Activated naive CD8-positive, alpha-beta T cell (primary cell): Measurements from ENCODE around the gene RNLS.

Experiments used
- H3K27ac Mint-ChIP-seq: one replicate; pipeline ENCODE4 v1.8.0; 2021; ENCODE audit warnings: mixed read lengths
- H3K27me3 Mint-ChIP-seq: one replicate; pipeline ENCODE4 v1.8.0; 2021; ENCODE audit warnings: mixed read lengths
- H3K36me3 Mint-ChIP-seq: one replicate; pipeline ENCODE4 v1.8.0; 2021; ENCODE audit warnings: mixed read lengths
- H3K4me1 Mint-ChIP-seq: one replicate; pipeline ENCODE4 v1.8.0; 2021; ENCODE audit warnings: low read depth, mixed read lengths
- H3K4me3 Mint-ChIP-seq: one replicate; pipeline ENCODE4 v1.8.0; 2021; ENCODE audit warnings: mild to moderate bottlenecking, mixed read lengths
- H3K9me3 Mint-ChIP-seq: one replicate; pipeline ENCODE4 v1.8.0; 2021; ENCODE audit warnings: low read depth, mixed read lengths

Gene RNLS

GRCh38 chr10:88537322-88537721 lies 45.8 kb downstream of the RNLS start:
- Mint-ChIP-seq H3K9me3 (no peaks in the 10 kb centered on the region), H3K27ac (no peak overlapping the region), H3K27me3 (no peaks in the 10 kb centered on the region), H3K4me3 (no peak overlapping the region), H3K36me3 (no peaks in the 10 kb centered on the region), H3K4me1 (no peaks in the 10 kb centered on the region)

GRCh38 chr10:88536437-88536836 lies 46.7 kb downstream of the RNLS start:
- H3K4me1 Mint-ChIP-seq: no peaks in the 10 kb centered on the region
- no peaks in the 10 kb centered on the region for H3K27me3 Mint-ChIP-seq
- H3K4me3 Mint-ChIP-seq: no peak overlapping the region
- no peaks in the 10 kb centered on the region for H3K9me3 Mint-ChIP-seq
- H3K27ac Mint-ChIP-seq: no peak overlapping the region
- no peaks in the 10 kb centered on the region for H3K36me3 Mint-ChIP-seq

GRCh38 chr10:88534072-88534665 lies 48.9 kb downstream of the RNLS start:
- no peak overlapping the region for H3K4me3 Mint-ChIP-seq
- H3K27me3 Mint-ChIP-seq: peaks cover 2% of the 10 kb centered on the region
- H3K4me1 Mint-ChIP-seq: no peaks in the 10 kb centered on the region
- H3K9me3 Mint-ChIP-seq: no peaks in the 10 kb centered on the region
- H3K36me3 Mint-ChIP-seq: no peaks in the 10 kb centered on the region
- no peak overlapping the region for H3K27ac Mint-ChIP-seq

GRCh38 chr10:88531392-88532052 lies 51.6 kb downstream of the RNLS start:
- H3K27me3 Mint-ChIP-seq: peaks cover 2% of the 10 kb centered on the region
- H3K9me3 Mint-ChIP-seq: no peaks in the 10 kb centered on the region
- H3K4me3 Mint-ChIP-seq: no peak overlapping the region
- H3K36me3 Mint-ChIP-seq: no peaks in the 10 kb centered on the region
- no peaks in the 10 kb centered on the region for H3K4me1 Mint-ChIP-seq
- H3K27ac Mint-ChIP-seq: no peak overlapping the region

DNA sequence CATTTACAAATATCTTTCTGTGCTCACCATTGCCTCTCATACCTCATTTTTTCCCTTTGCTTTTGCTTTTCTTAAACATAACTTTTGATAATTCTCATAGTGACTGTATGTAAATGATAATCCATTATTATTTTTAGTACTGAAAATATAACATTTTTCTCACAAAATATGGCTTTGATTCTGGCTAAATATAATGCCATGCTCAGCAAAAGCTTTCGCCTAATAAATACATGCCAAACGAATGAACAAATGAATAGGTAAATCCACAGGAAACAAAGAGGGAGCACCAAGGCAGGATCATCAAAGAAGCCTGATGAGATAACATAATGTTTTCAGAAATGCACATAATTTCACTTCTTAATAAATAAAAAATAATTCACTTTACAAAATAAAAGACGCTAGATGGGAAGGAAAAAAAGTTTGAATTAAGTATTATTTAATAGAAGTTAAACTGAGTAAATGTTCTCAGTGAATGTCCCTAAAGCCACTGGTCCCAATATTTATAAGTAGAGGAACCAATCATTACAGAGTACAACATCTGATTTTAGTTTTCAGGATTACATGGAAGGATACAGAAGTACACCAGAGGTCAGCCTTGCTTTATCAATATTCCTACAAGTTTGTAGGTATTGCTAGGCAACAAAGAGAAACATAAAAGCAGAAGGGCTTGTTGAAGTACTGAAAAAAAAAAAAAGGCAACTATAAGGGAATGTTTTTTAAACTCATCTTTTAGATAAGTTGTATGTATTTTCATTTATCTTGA lies 52.3 kb downstream of the RNLS start:
- Mint-ChIP-seq H3K27ac (no peak overlapping the region), H3K4me3 (no peak overlapping the region), H3K9me3 (no peaks in the 10 kb centered on the region), H3K4me1 (no peaks in the 10 kb centered on the region), H3K27me3 (peaks cover 2% of the 10 kb centered on the region), H3K36me3 (no peaks in the 10 kb centered on the region)

GRCh38 chr10:88530093-88530492 lies 53.0 kb downstream of the RNLS start:
- Mint-ChIP-seq H3K4me3 (no peak overlapping the region), H3K27ac (no peak overlapping the region), H3K9me3 (no peaks in the 10 kb centered on the region), H3K4me1 (no peaks in the 10 kb centered on the region), H3K36me3 (no peaks in the 10 kb centered on the region), H3K27me3 (peaks cover 2% of the 10 kb centered on the region)

DNA sequence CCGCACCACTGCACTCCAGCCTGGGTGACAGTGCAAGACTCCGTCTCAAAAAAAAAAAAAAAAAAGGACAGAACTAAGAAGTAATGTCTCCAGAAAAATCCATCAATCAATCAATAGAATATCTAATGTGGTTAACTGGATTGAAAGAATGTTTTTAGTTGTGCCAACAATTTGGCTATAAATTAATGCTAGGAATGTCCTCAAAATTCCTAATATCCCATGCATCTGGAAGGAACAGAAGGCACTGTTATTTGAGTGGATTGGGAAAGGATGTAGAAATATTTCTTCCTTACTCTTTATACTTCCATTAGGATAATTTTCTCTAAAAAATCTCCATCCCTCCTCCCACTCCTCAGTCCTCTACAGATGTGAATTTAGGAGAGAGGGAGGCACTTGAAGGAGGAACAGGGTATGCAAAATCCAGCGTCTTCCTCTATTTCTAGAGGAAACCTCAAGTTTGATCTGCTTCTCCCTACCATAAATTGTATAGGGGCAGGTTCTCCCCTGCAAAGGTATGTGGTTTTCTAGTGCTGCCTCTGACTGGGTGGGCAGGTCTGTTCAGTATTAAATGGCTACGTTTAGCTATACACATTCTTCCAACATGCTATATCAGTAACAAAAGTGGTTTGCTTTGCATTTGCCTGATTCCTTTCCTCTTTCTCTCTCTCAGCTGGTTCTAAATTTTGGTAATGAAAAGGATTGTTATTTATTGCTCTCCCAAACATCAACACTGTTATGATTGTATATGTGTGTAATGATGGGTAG lies 54.1 kb downstream of the RNLS start:
- no peaks in the 10 kb centered on the region for H3K4me1 Mint-ChIP-seq
- peaks cover 2% of the 10 kb centered on the region for H3K27me3 Mint-ChIP-seq
- H3K9me3 Mint-ChIP-seq: no peaks in the 10 kb centered on the region
- H3K4me3 Mint-ChIP-seq: no peak overlapping the region
- H3K27ac Mint-ChIP-seq: no peak overlapping the region
- no peaks in the 10 kb centered on the region for H3K36me3 Mint-ChIP-seq

GRCh38 chr10:88528201-88528600 lies 54.9 kb downstream of the RNLS start:
- H3K27ac Mint-ChIP-seq: no peak overlapping the region
- H3K27me3 Mint-ChIP-seq: peaks cover 2% of the 10 kb centered on the region
- H3K9me3 Mint-ChIP-seq: no peaks in the 10 kb centered on the region
- H3K4me3 Mint-ChIP-seq: no peak overlapping the region
- H3K4me1 Mint-ChIP-seq: no peaks in the 10 kb centered on the region
- no peaks in the 10 kb centered on the region for H3K36me3 Mint-ChIP-seq

GRCh38 chr10:88527245-88527644 lies 55.9 kb downstream of the RNLS start:
- H3K4me1 Mint-ChIP-seq: no peaks in the 10 kb centered on the region
- no peaks in the 10 kb centered on the region for H3K36me3 Mint-ChIP-seq
- no peaks in the 10 kb centered on the region for H3K9me3 Mint-ChIP-seq
- no peak overlapping the region for H3K4me3 Mint-ChIP-seq
- H3K27ac Mint-ChIP-seq: no peak overlapping the region
- H3K27me3 Mint-ChIP-seq: peaks cover 2% of the 10 kb centered on the region

- H3K36me3 Mint-ChIP-seq: no peaks in the 10 kb centered on the region
- H3K9me3 Mint-ChIP-seq: no peaks in the 10 kb centered on the region
- peaks cover 2% of the 10 kb centered on the region for H3K27me3 Mint-ChIP-seq
- H3K4me3 Mint-ChIP-seq: no peak overlapping the region
- no peak overlapping the region for H3K27ac Mint-ChIP-seq
- H3K4me1 Mint-ChIP-seq: no peaks in the 10 kb centered on the region
Measured at GRCh38 chr10:88526501-88527105, 56.5 kb downstream of the RNLS start.

DNA sequence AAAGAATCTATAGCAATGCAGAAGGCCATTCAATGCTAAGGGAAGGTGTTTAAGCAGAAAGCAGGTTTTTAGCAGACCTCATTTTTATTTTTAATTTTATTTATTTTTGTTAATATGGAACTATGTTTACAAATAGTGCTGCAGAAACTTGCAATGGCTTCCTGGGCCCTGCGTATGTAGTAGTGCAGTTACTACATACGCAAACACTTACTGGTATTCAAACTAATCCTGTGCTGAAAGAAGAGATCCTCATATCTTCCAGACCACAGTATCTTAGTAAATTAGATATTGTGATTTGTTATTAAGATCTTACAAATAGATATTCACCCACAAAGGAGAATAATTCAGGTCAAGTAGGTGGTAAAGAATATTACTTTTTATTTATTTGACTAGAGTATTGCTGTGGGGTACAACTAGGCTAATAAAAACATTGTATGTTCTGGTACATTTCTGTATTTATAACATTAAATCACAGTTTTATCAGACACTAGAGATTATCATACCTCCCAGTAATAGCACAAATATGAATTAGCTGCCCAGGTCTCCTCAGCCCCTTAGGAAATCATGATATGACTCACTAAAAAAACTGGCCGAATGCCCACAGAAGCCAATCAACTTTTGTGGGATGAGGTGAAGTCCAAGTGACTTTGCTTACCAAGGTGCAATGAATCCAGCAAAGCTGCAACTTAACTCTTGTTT lies 57.6 kb downstream of the RNLS start:
- H3K27me3 Mint-ChIP-seq: no peaks in the 10 kb centered on the region
- H3K4me3 Mint-ChIP-seq: no peak overlapping the region
- no peaks in the 10 kb centered on the region for H3K4me1 Mint-ChIP-seq
- no peaks in the 10 kb centered on the region for H3K36me3 Mint-ChIP-seq
- no peaks in the 10 kb centered on the region for H3K9me3 Mint-ChIP-seq
- H3K27ac Mint-ChIP-seq: no peak overlapping the region

DNA sequence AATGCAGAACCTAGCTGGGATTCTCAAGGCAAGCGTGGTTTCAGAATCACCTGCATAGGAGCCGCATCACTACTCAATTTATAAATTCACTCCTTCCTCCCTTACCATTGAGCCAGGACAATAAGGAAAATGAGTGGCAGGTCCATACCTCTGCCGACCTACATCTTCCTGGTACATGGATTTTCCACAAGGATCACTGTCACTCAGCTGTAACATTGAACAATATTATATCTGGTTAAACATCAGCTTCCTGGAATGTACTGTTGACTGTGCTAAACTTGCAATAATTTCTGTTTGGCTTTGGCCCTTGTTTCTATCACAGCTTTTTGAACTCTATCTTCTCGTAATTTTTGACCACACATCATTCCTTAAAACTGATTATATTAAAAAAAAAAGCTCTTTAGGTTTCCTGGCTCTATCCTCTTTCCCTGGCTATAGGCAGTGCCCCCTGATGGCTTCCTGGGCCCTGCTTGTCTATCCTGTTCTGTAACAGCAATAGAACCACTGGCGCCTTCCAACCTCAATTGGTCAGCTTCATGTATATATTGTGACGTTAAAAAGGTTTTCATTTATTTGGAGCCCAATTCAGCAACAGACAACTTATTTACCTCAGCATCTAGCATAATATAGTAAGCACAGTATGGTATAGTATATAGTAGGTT lies 59.2 kb downstream of the RNLS start:
- Mint-ChIP-seq H3K27me3 (no peaks in the 10 kb centered on the region), H3K27ac (no peak overlapping the region), H3K36me3 (no peaks in the 10 kb centered on the region), H3K4me3 (no peak overlapping the region), H3K9me3 (no peaks in the 10 kb centered on the region), H3K4me1 (no peaks in the 10 kb centered on the region)

GRCh38 chr10:88522715-88523114 lies 60.4 kb downstream of the RNLS start:
- Mint-ChIP-seq H3K27me3 (no peaks in the 10 kb centered on the region), H3K4me1 (no peaks in the 10 kb centered on the region), H3K9me3 (no peaks in the 10 kb centered on the region), H3K27ac (no peak overlapping the region), H3K4me3 (no peak overlapping the region), H3K36me3 (no peaks in the 10 kb centered on the region)

- H3K27me3 Mint-ChIP-seq: no peaks in the 10 kb centered on the region
- H3K36me3 Mint-ChIP-seq: no peaks in the 10 kb centered on the region
- H3K4me3 Mint-ChIP-seq: no peak overlapping the region
- no peak overlapping the region for H3K27ac Mint-ChIP-seq
- no peaks in the 10 kb centered on the region for H3K9me3 Mint-ChIP-seq
- H3K4me1 Mint-ChIP-seq: no peaks in the 10 kb centered on the region
Measured at GRCh38 chr10:88521791-88522190, 61.3 kb downstream of the RNLS start.
